ENCODE data around the gene GOT2. TPM values are rescaled to one million over a fixed set of nuclear protein-coding genes. Genes with fewer than 3 reads are reported as not detected.

Gene GOT2
- total RNA-seq, 1 donor from 2014 or later: 54.5 TPM

DNA sequence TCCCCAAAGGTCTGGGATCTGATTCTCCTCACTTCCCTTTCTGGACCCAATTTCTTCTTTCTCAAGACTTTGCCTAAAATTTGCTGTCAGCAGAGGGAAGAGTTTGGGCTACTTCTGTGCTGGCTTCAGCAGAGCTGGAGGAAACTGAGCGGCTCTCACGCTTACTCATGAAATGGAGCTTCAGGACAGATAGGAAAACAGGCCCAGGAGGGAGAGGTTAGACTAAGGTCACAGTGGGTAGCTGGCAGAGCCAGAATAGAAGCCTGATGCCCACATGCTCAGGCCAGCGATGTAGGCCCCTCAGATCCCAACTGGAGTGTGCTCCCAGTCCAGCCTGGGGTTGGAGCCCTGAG, 50.1 kb downstream of the GOT2 start:
- DNase-seq (ENCODE audit: low spot score): no peak
- peaks cover 6% of the 10 kb centered on the region for H3K36me3 Mint-ChIP-seq (ENCODE audit: low read depth)
- H3K27me3 Mint-ChIP-seq (ENCODE audit: low read depth): no peaks in the 10 kb centered on the region
- peak overlapping the region; percentile 95 for H3K27ac Mint-ChIP-seq (ENCODE audit: unreplicated experiment)
- TF ChIP-seq, protein P1, sequence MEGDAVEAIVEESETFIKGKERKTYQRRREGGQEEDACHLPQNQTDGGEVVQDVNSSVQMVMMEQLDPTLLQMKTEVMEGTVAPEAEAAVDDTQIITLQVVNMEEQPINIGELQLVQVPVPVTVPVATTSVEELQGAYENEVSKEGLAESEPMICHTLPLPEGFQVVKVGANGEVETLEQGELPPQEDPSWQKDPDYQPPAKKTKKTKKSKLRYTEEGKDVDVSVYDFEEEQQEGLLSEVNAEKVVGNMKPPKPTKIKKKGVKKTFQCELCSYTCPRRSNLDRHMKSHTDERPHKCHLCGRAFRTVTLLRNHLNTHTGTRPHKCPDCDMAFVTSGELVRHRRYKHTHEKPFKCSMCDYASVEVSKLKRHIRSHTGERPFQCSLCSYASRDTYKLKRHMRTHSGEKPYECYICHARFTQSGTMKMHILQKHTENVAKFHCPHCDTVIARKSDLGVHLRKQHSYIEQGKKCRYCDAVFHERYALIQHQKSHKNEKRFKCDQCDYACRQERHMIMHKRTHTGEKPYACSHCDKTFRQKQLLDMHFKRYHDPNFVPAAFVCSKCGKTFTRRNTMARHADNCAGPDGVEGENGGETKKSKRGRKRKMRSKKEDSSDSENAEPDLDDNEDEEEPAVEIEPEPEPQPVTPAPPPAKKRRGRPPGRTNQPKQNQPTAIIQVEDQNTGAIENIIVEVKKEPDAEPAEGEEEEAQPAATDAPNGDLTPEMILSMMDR (IDR thresholded peaks at IDR 0.05): no peak
- peak overlapping the region; percentile 94 for H3K4me3 Mint-ChIP-seq (ENCODE audit: unreplicated experiment)
- H3K4me1 Mint-ChIP-seq (ENCODE audit: low read depth): peaks cover 27% of the 10 kb centered on the region
- no peaks in the 10 kb centered on the region for H3K9me3 Mint-ChIP-seq (ENCODE audit: low read depth)

DNA sequence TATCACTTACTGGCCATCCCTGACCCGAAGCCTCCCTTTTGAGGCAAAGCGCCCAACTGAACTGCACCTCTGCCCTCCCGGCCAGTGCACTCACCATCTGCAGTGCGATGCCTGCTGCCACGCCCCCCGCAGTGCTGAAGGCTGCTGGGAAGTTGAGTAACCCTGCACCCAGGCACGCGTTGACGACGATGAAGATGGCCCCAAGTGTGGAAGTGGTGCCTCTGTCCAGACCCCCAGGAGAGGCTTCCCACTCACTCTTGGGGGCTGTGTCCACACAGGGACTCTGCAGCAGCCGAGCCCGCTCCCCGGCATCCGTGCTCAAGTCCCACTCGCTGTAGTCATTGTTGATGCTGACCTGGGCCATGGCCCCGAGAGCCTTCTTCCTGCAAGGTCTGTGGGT, 54.4 kb downstream of the GOT2 start:
- Mint-ChIP-seq H3K27me3 (ENCODE audit: low read depth) (no peaks in the 10 kb centered on the region), H3K36me3 (ENCODE audit: low read depth) (peaks cover 21% of the 10 kb centered on the region), H3K4me1 (ENCODE audit: low read depth) (peaks cover 26% of the 10 kb centered on the region), H3K4me3 (ENCODE audit: unreplicated experiment) (no peak overlapping the region), H3K9me3 (ENCODE audit: low read depth) (no peaks in the 10 kb centered on the region), H3K27ac (ENCODE audit: unreplicated experiment) (no peak overlapping the region)
- TF ChIP-seq, protein P1 (IDR thresholded peaks at IDR 0.05): no peak
- DNase-seq (ENCODE audit: low spot score): peak; percentile 79

DNA sequence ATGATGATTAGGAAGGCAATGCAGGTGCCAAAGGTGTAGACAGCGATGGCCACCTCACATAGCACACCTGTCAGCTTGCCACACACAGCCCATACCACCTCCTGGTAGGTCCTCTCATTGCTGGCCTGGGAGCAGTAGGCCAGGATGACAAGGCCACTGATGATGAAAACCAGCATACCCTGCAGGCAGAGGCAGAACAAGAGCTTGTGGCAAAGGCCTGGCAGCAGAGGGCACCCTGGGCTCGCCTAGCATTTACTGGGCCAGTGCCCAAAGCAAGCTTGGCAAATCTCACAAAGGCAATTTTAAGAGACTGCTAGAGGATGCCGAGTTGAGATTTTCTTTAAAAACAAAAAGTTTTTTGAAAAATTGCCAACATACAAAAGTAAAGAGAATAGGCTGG, 55.4 kb downstream of the GOT2 start:
- Mint-ChIP-seq H3K36me3 (ENCODE audit: low read depth) (peaks cover 22% of the 10 kb centered on the region), H3K4me1 (ENCODE audit: low read depth) (peaks cover 20% of the 10 kb centered on the region), H3K9me3 (ENCODE audit: low read depth) (no peaks in the 10 kb centered on the region), H3K27ac (ENCODE audit: unreplicated experiment) (no peak overlapping the region), H3K27me3 (ENCODE audit: low read depth) (no peaks in the 10 kb centered on the region), H3K4me3 (ENCODE audit: unreplicated experiment) (no peak overlapping the region)
- peak; percentile 27 for DNase-seq (ENCODE audit: low spot score)
- TF ChIP-seq, protein P1 (IDR thresholded peaks at IDR 0.05): peak; percentile 40

DNA sequence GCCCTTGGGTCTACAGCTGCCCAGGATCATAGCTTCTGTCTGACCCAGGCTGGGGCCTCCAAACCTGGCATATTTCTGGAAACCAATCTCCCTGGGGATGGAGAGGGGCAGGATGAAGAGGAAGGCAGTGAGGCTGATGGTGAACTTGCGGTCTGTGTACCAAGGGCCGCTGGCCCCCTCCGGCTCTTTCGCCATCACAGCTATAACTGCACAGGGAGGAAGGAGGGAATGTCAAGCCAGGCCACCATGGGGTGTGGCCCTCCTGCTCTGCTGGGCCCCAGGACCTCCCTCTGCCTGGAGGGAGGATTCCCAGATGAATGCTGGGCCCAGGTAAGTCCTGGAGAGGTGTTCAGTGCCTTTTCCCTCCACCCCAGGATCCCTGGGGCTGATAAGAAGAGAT, 55.8 kb downstream of the GOT2 start:
- Mint-ChIP-seq H3K36me3 (ENCODE audit: low read depth) (peaks cover 22% of the 10 kb centered on the region), H3K4me3 (ENCODE audit: unreplicated experiment) (no peak overlapping the region), H3K4me1 (ENCODE audit: low read depth) (peaks cover 15% of the 10 kb centered on the region), H3K9me3 (ENCODE audit: low read depth) (no peaks in the 10 kb centered on the region), H3K27me3 (ENCODE audit: low read depth) (no peaks in the 10 kb centered on the region), H3K27ac (ENCODE audit: unreplicated experiment) (no peak overlapping the region)
- DNase-seq (ENCODE audit: low spot score): peak; percentile 53
- TF ChIP-seq, protein P1 (IDR thresholded peaks at IDR 0.05): no peak

DNA sequence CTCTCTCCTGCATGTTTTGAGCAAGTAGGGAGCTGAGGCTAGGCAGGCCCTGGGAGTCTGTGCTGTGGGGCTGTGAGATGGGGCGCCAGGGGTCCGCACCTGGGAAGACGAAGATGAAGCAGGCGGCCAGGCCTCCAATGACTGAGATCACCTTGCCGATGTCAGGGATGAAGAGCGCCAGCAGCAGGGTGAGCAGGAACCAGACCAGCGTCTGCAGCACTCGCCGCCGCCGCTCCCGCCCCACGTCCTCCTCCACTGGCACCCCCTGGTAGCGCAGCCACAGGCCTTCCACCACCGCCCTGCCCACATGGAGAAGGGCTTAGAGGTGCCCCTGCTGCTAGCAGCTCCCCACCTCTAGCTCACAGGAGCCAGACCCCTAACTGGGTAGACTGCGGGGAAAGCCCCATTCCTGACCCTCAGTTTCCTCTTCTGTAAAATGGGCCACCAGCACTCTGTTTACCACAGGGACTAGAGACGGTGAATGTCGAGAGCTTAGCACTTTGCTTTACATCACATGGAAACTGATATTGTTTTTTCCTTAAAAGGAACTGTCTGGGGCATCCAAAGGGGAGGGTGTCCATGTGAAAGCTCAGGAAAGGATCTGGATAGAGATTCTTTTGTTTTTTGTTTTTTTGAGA, 63.1 kb downstream of the GOT2 start:
- DNase-seq (ENCODE audit: low spot score): no peak
- H3K4me3 Mint-ChIP-seq (ENCODE audit: unreplicated experiment): no peak overlapping the region
- H3K9me3 Mint-ChIP-seq (ENCODE audit: low read depth): no peaks in the 10 kb centered on the region
- peaks cover 3% of the 10 kb centered on the region for H3K4me1 Mint-ChIP-seq (ENCODE audit: low read depth)
- H3K27me3 Mint-ChIP-seq (ENCODE audit: low read depth): no peaks in the 10 kb centered on the region
- TF ChIP-seq, protein P1 (IDR thresholded peaks at IDR 0.05): no peak
- H3K27ac Mint-ChIP-seq (ENCODE audit: unreplicated experiment): no peak overlapping the region
- H3K36me3 Mint-ChIP-seq (ENCODE audit: low read depth): peaks cover 34% of the 10 kb centered on the region
